ENCODE measurements around the gene GUCY1A1. TPM values are rescaled to one million over a fixed set of nuclear protein-coding genes. Genes with fewer than 3 reads are reported as not detected.

GUCY1A1 gene
- polyA plus RNA-seq, 1 donor from 2014 or later: 13.6 TPM

DNA sequence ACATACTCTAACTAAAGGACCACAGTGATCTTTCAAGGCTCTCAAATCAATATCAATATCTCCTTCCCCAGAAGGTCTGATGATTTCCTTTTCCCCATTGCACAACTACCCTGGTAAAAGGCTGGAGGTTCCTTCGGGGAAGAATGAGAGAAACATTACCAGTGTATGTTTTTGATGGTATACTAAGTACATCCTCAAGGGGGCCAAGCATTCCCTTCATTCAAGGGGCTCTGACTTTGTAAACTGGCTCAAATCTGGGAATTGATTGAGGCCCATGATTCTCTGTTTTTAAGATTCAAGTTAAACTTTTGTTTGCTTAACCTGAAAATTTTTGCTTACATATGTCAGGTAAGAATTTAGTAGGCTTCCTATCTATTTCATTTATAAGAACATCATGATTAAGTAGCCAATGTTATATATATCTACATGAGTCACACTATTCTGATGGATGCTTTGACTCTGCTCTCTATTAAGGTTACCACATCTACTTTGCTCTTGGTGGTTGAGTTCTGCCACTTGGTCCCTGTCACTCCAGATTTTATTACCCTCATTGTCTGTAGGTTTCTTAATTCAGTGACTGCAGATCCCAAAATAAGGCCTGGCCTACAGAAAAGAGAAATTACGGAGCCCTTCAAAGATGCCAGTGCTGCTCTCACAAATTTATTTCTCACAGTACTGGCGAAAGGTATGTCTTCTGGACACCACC, 75.8 kb downstream of the GUCY1A1 start:
- H4K20me1 ChIP-seq (ENCODE audit: insufficient read depth): no peaks in the 10 kb centered on the region
- H3K4me3 ChIP-seq (ENCODE audit: low read length): no peak overlapping the region
- no peak overlapping the region for H3K9ac ChIP-seq (ENCODE audit: low read length)
- no peak overlapping the region for H3K27ac ChIP-seq (ENCODE audit: low read length)
- no peak overlapping the region for H3K4me2 ChIP-seq (ENCODE audit: low read length)
- no peaks in the 10 kb centered on the region for H3K36me3 ChIP-seq (ENCODE audit: insufficient read depth, low read length)
- H3K9me2 ChIP-seq (ENCODE audit: insufficient read depth, low read length): no peaks in the 10 kb centered on the region
- H3K79me2 ChIP-seq (replicated peaks; ENCODE audit: insufficient read depth, low read length): no peaks in the 10 kb centered on the region
- TF ChIP-seq RAD21 (conservative IDR thresholded peaks at IDR 0.05) (no peak), EZH2 (IDR thresholded peaks at IDR 0.05; ENCODE audit: borderline replicate concordance, insufficient read depth, low read length, poor library complexity, severe bottlenecking) (no peak), TAF1 (IDR thresholded peaks at IDR 0.05; ENCODE audit: low read depth) (no peak), EP300 (conservative IDR thresholded peaks at IDR 0.05; ENCODE audit: poor library complexity, severe bottlenecking) (no peak), MXI1 (conservative IDR thresholded peaks at IDR 0.05; ENCODE audit: poor library complexity, severe bottlenecking) (no peak)
- TF ChIP-seq, protein P1, sequence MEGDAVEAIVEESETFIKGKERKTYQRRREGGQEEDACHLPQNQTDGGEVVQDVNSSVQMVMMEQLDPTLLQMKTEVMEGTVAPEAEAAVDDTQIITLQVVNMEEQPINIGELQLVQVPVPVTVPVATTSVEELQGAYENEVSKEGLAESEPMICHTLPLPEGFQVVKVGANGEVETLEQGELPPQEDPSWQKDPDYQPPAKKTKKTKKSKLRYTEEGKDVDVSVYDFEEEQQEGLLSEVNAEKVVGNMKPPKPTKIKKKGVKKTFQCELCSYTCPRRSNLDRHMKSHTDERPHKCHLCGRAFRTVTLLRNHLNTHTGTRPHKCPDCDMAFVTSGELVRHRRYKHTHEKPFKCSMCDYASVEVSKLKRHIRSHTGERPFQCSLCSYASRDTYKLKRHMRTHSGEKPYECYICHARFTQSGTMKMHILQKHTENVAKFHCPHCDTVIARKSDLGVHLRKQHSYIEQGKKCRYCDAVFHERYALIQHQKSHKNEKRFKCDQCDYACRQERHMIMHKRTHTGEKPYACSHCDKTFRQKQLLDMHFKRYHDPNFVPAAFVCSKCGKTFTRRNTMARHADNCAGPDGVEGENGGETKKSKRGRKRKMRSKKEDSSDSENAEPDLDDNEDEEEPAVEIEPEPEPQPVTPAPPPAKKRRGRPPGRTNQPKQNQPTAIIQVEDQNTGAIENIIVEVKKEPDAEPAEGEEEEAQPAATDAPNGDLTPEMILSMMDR (IDR thresholded peaks at IDR 0.05; ENCODE audit: poor library complexity, severe bottlenecking): no peak
- H3K9me3 ChIP-seq (ENCODE audit: low read length): no peaks in the 10 kb centered on the region
- no peaks in the 10 kb centered on the region for H3K27me3 ChIP-seq (ENCODE audit: insufficient read depth, low read depth, low read length)
- no peaks in the 10 kb centered on the region for H3F3A ChIP-seq (ENCODE audit: insufficient read depth, low read length, poor library complexity, severe bottlenecking)
- no peak overlapping the region for H2AFZ ChIP-seq (ENCODE audit: low read depth, low read length)

DNA sequence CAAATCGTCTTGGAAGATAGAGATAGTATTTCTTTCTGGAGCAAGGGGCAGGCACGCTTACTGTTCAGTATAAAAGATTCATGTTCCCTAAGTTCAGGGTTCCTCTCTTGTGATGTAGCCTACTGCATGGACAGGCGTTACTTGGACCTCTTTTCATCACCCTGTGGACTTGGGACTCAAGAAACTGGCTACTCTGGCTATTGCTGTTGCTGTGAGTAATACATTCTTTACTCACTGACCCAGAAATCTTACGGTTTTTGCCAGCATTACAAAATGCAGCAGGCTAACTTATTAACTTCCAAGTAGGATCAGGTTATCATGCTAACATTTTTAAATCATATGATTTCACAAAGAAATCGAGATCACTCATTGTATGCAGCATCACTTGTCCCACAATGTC, 79.3 kb downstream of the GUCY1A1 start:
- Histone ChIP-seq H3K27ac (ENCODE audit: low read length) (no peak overlapping the region), H3K36me3 (ENCODE audit: insufficient read depth, low read length) (no peaks in the 10 kb centered on the region), H3F3A (ENCODE audit: insufficient read depth, low read length, poor library complexity, severe bottlenecking) (no peaks in the 10 kb centered on the region), H3K9me2 (ENCODE audit: insufficient read depth, low read length) (no peaks in the 10 kb centered on the region), H2AFZ (ENCODE audit: low read depth, low read length) (no peak overlapping the region), H4K20me1 (ENCODE audit: insufficient read depth) (no peaks in the 10 kb centered on the region), H3K79me2 (replicated peaks; ENCODE audit: insufficient read depth, low read length) (no peaks in the 10 kb centered on the region), H3K9ac (ENCODE audit: low read length) (no peak overlapping the region), H3K4me2 (ENCODE audit: low read length) (no peak overlapping the region), H3K4me3 (ENCODE audit: low read length) (no peak overlapping the region), H3K9me3 (ENCODE audit: low read length) (no peaks in the 10 kb centered on the region), H3K27me3 (ENCODE audit: insufficient read depth, low read depth, low read length) (no peaks in the 10 kb centered on the region)
- TF ChIP-seq EZH2 (IDR thresholded peaks at IDR 0.05; ENCODE audit: borderline replicate concordance, insufficient read depth, low read length, poor library complexity, severe bottlenecking) (no peak), SMC3 (conservative IDR thresholded peaks at IDR 0.05; ENCODE audit: poor library complexity) (no peak), EP300 (conservative IDR thresholded peaks at IDR 0.05; ENCODE audit: poor library complexity, severe bottlenecking) (no peak)
- TF ChIP-seq, protein P2, sequence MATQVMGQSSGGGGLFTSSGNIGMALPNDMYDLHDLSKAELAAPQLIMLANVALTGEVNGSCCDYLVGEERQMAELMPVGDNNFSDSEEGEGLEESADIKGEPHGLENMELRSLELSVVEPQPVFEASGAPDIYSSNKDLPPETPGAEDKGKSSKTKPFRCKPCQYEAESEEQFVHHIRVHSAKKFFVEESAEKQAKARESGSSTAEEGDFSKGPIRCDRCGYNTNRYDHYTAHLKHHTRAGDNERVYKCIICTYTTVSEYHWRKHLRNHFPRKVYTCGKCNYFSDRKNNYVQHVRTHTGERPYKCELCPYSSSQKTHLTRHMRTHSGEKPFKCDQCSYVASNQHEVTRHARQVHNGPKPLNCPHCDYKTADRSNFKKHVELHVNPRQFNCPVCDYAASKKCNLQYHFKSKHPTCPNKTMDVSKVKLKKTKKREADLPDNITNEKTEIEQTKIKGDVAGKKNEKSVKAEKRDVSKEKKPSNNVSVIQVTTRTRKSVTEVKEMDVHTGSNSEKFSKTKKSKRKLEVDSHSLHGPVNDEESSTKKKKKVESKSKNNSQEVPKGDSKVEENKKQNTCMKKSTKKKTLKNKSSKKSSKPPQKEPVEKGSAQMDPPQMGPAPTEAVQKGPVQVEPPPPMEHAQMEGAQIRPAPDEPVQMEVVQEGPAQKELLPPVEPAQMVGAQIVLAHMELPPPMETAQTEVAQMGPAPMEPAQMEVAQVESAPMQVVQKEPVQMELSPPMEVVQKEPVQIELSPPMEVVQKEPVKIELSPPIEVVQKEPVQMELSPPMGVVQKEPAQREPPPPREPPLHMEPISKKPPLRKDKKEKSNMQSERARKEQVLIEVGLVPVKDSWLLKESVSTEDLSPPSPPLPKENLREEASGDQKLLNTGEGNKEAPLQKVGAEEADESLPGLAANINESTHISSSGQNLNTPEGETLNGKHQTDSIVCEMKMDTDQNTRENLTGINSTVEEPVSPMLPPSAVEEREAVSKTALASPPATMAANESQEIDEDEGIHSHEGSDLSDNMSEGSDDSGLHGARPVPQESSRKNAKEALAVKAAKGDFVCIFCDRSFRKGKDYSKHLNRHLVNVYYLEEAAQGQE (IDR thresholded peaks at IDR 0.05; ENCODE audit: borderline replicate concordance): no peak

Measured in neural cell (in vitro differentiated cells).